Mucosa of descending colon (tissue), 3 donors: ENCODE results near the gene FAM163A. TPM values are rescaled to one million over a fixed set of nuclear protein-coding genes. Genes with fewer than 3 reads are reported as not detected.

Experiments used
- ATAC-seq: fragments of 200-7000 bp; cut with Tn5 transposase; one replicate; pipeline ENCODE4 v1.9.1; 2020; ENCODE audit warnings: mild to moderate bottlenecking, moderate library complexity
- DNase-seq, 3 donors: peaks; one replicate each; pipeline ENCODE4 v3.0.0-alpha.2; 2020
- H3K36me3 ChIP-seq: fragments of 200-600 bp; one replicate; pipeline ENCODE4 v1.8.0; 2021; ENCODE audit warnings: low read depth, mild to moderate bottlenecking
- H3K4me1 ChIP-seq: fragments of 200-600 bp; one replicate; pipeline ENCODE4 v1.8.0; 2021; ENCODE audit warnings: low read depth, mild to moderate bottlenecking
- H3K4me3 ChIP-seq: fragments of 200-600 bp; one replicate; pipeline ENCODE4 v1.8.0; 2021; ENCODE audit warnings: mild to moderate bottlenecking
- H3K9me3 ChIP-seq: fragments of 200-600 bp; one replicate; pipeline ENCODE4 v1.8.0; 2021; ENCODE audit warnings: mild to moderate bottlenecking
- intact Hi-C, 2 donors: fragments of 100-400 bp; cut with DNase I in 1 of 2; cut with micrococcal nuclease in 1 of 2; formaldehyde crosslinking; loops; one replicate each; pipeline versions ENCODE4 v1.11.0 to v1.11.1; 2022; cut with DNase I, micrococcal nuclease
- total RNA-seq, 3 donors: library from RNA; stranded (reverse); fragmentation: NEBNext Ultra II Directional in 2 of 3; extraction: Animal tissue kit (Norgen Biotek cat#: 25700) in 2 of 3; gene quantifications; one replicate each; pipeline versions ENCODE4 v1.2.1 to v1.2.4, GENCODE V29; 2021 to 2023
- TF ChIP-seq, protein P1 (sequence below): fragments of 200-600 bp; IDR thresholded peaks from one replicate; pipeline ENCODE4 v1.8.0; 2022; ENCODE audit warnings: antibody characterized with exemption, mild to moderate bottlenecking
- donor health status: DM: no; HTN: no; CAD: no; lungs with moderate emphysema.
- donor health status: DM: no; HTN: no; CAD: no.
- donor health status: DM: no; HTN: yes; CAD: no.

The FAM163A gene
- total RNA-seq, 3 donors from 2014 or later = 0.31 to 1.6 (median 0.32) TPM

DNA sequence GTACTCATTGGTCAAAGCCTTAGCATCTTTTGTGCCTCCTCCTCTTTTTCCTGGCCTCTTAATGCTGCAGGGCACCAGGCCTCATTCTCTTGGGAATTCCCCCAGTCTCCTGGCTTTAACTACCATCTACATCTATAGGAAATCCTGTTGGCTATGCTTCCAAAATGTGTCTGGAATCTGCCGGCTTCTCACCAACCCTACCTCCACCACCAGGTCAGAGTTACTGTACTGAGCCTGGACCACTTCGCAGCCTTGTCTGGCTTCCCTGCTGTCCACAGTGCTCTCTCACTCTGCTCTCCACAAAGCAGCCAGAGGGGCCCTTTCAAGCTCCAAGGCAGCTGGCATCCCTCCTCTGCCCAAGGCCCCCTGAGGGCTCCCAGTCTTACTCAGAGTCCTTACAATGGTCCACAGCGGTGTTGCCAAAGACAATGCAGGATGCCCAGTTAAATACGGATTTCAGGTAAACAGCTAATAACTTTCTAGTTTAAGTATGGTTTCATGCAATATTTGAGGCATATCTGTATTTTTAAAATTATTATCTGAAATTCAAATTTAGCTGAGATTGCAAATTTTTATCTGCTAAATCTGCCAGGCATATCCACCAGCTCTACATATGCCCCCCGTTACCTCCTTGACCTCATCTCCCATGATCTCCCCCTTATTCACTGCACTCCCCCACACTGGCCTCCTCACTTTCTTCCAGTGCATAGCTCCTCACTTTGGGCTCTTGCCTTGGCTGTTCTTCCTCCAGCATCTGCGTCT, 34.5 kb upstream of the FAM163A start:
- intact Hi-C loops = loop anchor here (5.0 kb wide), 1 partner anchor 104 kb away; no protein-coding TSS in a partner anchor

DNA sequence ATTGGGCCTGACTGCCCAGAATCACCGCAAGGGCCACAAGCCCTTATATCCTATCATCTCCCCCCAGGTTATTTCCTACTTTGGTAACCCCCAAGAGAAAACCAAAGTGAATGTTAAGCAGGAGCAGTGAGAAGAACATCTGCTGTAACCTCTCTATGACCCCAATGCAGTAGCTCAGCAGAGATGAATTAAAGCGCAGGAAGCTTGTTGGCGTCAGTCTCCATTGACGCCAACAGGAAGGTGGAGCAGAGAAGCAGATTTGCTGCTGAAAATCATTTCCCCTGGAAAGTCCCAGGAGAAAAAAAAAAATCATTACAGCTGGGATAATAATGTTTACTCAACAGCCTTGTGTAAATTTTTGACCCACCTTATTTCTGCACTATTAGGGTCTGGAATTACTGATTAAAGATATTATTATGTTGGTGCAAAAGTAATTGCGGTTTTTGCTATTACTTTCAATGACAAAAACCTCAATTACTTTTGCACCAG, 33.2 kb upstream of the FAM163A start:
- TF ChIP-seq, protein P1, sequence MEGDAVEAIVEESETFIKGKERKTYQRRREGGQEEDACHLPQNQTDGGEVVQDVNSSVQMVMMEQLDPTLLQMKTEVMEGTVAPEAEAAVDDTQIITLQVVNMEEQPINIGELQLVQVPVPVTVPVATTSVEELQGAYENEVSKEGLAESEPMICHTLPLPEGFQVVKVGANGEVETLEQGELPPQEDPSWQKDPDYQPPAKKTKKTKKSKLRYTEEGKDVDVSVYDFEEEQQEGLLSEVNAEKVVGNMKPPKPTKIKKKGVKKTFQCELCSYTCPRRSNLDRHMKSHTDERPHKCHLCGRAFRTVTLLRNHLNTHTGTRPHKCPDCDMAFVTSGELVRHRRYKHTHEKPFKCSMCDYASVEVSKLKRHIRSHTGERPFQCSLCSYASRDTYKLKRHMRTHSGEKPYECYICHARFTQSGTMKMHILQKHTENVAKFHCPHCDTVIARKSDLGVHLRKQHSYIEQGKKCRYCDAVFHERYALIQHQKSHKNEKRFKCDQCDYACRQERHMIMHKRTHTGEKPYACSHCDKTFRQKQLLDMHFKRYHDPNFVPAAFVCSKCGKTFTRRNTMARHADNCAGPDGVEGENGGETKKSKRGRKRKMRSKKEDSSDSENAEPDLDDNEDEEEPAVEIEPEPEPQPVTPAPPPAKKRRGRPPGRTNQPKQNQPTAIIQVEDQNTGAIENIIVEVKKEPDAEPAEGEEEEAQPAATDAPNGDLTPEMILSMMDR = no peak
- ATAC-seq = peak; percentile 46
- DNase-seq = peak in 1 of 3 donors; percentile 9
- H3K9me3 ChIP-seq = peaks cover 10% of the 10 kb centered on the region
- no peaks in the 10 kb centered on the region for H3K4me1 ChIP-seq
- no peaks in the 10 kb centered on the region for H3K36me3 ChIP-seq
- no peak overlapping the region for H3K4me3 ChIP-seq
- intact Hi-C loops = loop anchor here (5.0 kb wide), 1 partner anchor 102 kb away; no protein-coding TSS in a partner anchor

More for the DNA sequence above, 34.5 kb upstream of the FAM163A start:
- TF ChIP-seq, protein P1 = no peak
- ATAC-seq (no peak), DNase-seq (no peak)
- Histone ChIP-seq H3K9me3 (no peaks in the 10 kb centered on the region), H3K4me1 (no peaks in the 10 kb centered on the region), H3K36me3 (no peaks in the 10 kb centered on the region), H3K4me3 (no peak overlapping the region)

DNA sequence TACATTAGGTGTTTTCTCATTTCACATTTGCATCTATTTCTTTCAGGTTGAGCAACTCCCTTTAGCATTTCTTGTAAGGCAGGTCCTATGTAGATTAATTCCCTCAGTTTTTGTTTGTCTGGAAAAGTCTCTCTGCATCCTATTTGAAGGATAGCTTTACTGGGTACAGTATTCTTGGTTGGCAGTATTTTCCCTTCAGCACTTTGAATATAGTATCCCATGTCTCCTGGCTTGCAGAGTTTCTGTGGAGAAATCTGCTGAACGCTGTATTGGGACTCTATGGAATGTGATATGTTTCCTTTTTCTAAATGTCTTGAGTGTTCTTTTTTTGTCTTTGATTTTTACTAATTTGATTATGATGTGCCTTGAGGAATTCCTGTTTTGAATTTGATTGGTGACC, 28.9 kb upstream of the FAM163A start:
- DNase-seq (no peak), ATAC-seq (no peak)
- Histone ChIP-seq H3K9me3 (peaks cover 28% of the 10 kb centered on the region), H3K36me3 (no peaks in the 10 kb centered on the region), H3K4me3 (no peak overlapping the region), H3K4me1 (no peaks in the 10 kb centered on the region)
- intact Hi-C loops = no loop called here
- TF ChIP-seq, protein P1 = no peak

DNA sequence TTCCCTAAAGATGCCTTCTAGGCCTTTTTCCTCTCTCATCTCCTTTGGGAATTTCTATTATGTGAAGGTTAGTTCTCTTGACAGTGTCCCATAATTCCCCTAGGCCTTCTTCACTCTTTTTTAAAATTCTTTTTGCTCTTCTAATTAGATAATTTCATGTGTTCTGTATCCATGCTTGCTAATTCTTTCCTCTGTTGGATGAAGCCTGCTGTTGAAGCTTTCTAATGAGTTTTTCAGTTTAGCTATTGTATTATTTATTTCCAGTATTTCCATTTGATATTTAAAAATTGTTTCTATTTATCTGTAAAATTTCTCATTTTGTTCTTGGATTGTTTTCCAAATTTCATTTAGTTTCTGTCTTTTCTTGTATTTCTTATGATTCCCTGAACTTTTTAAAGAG, 28.5 kb upstream of the FAM163A start:
- no peak for DNase-seq
- TF ChIP-seq, protein P1 = no peak
- Histone ChIP-seq H3K4me1 (no peaks in the 10 kb centered on the region), H3K4me3 (no peak overlapping the region), H3K36me3 (no peaks in the 10 kb centered on the region), H3K9me3 (peaks cover 28% of the 10 kb centered on the region)
- intact Hi-C loops = no loop called here
- ATAC-seq = no peak

DNA sequence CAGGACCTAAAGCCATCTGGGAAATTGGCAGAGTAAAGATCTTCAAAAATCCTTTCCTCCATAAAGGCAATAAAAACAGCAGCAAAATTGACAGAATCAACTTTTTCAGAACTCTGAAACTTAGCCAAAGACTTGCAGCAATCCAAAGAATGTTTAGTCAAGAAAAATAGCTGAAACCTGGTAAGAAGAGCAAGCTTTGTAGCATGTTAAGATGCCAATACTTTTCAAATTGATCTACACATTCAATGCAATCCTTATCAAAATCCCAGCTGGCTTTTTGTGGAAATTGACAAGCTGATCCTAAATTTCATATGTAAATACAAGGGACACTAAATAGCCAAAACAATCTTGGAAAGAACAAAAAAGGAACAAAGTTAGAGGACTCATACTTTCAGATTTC, 23.8 kb upstream of the FAM163A start:
- TF ChIP-seq, protein P1 = no peak
- intact Hi-C loops = no loop called here
- no peak for ATAC-seq
- no peaks in the 10 kb centered on the region for H3K36me3 ChIP-seq
- peaks cover 25% of the 10 kb centered on the region for H3K9me3 ChIP-seq
- no peak overlapping the region for H3K4me3 ChIP-seq
- H3K4me1 ChIP-seq = no peaks in the 10 kb centered on the region
- no peak for DNase-seq
